HG03565 (cell line): ENCODE measurements around the gene IFIT3.

Source experiments
- ATAC-seq: cut with Tn5 transposase; IDR thresholded peaks from one replicate; pipeline ENCODE4 v1.9.1; 2021; ENCODE audit warnings: mild to moderate bottlenecking, moderate library complexity; ENCODE audit not compliant: unreplicated experiment

IFIT3 gene

GRCh38 chr10:89389254-89389653, 61.5 kb downstream of the IFIT3 start:
- ATAC-seq = no peak
